BLaER1 treated with 17β-estradiol and CSF1 and Interleukin-3, amounts not matched to agents 10 nM and 100 nM (cell line): Measurements from ENCODE around the gene CHCHD6.

Experiments
- H3K27ac ChIP-seq, 11 experiments: shearing (Covaris generic); formaldehyde crosslinking; 2 replicates each; pipeline ENCODE4 v1.8.1; 2022
- H3K27me3 ChIP-seq, 11 experiments: shearing (Covaris generic); formaldehyde crosslinking; 2 replicates each; pipeline ENCODE4 v1.8.1; 2022
- H3K36me3 ChIP-seq, 11 experiments: shearing (Covaris generic); formaldehyde crosslinking; 2 replicates each; pipeline ENCODE4 v1.8.1; 2022
- H3K4me1 ChIP-seq, 10 experiments: shearing (Covaris generic); formaldehyde crosslinking; 2 replicates each; pipeline ENCODE4 v1.8.1; 2022
- H3K4me2 ChIP-seq, 11 experiments: shearing (Covaris generic); formaldehyde crosslinking; 2 replicates each; pipeline ENCODE4 v1.8.1; 2022
- H3K4me3 ChIP-seq, 10 experiments: shearing (Covaris generic); formaldehyde crosslinking; 2 replicates each; pipeline ENCODE4 v1.8.1; 2022
- H3K9ac ChIP-seq, 11 experiments: shearing (Covaris generic); formaldehyde crosslinking; 2 replicates each; pipeline ENCODE4 v1.8.1; 2022
- H3K9me3 ChIP-seq, 11 experiments: shearing (Covaris generic); formaldehyde crosslinking; replicated peaks in 1 of 11; 2 replicates each; pipeline ENCODE4 v1.8.1; 2022
- H4K20me1 ChIP-seq, 11 experiments: shearing (Covaris generic); formaldehyde crosslinking; 2 replicates each; pipeline ENCODE4 v1.8.1; 2022
- Cebpa-rat ChIP-seq, 11 experiments: shearing (Covaris generic); IDR thresholded peaks; 2 replicates each; pipeline ENCODE4 v1.8.1; 2022

Gene CHCHD6

DNA sequence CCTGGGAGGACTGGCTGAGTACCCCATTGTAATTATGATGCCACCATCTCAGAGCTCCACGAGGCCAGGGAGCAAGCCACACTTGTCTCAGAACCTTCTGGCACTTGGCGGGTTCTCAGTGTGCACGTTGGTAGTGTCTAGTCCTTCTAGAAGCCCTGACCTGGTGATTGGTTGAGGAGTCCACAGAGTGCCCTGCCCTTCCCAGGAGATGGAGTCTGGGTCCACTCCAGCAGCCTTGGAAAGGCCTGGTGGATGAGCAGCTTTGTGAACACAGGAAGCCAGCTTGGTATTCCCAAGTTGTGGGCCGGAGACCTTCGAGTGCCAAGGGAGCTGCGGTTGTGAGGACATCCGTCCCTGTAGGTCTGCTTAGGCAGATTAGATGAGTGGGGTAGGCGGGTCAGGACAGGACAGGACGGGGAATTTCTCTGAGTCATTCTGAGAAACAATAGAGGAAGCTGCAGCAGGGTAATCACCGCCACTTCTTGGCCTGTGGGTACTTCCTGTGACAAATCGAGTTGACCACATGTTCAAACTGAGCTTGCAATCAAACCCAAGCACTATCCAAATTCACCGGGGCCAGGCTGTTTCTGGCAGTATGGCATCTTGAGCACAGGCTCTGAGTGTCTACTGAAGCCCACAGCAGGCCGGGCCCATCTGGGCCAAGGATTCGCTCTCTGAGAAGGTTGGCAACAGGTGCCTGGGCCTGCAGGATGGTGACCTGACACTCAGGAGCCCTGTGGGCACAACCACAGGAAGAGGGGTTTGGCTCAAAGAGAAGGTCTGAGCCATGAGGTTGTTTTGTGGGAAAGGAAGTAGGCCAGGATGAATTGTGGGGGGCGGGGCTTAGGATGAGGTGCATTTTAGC is 207.4 kb downstream of the CHCHD6 start:
- peaks cover 0 to 10% (median 7%) of the 10 kb centered on the region in 11 experiments; a peak in 12 of 22 replicates for H3K36me3 ChIP-seq
- 0 out of 22 replicates have a peak, but pooled peaks cover 0 to 3% (median 0%) of the 10 kb centered on the region in 11 experiments for H3K9me3 ChIP-seq
- peak overlapping the region; percentile 53 to 91 (median 75) for H3K4me2 ChIP-seq
- H4K20me1 ChIP-seq, result peaks cover 14 to 100% (median 91%) of the 10 kb centered on the region in 11 experiments; a peak in 20 of 22 replicates
- peaks cover 8 to 96% (median 84%) of the 10 kb centered on the region in 11 experiments; a peak in 18 of 22 replicates for H3K27me3 ChIP-seq
- H3K4me1 ChIP-seq, result peaks cover 16 to 40% (median 23%) of the 10 kb centered on the region in 10 experiments
- peak overlapping the region in 1 of 10 experiments; percentile 11; a peak in 1 of 20 replicates for H3K4me3 ChIP-seq
- H3K9ac ChIP-seq, result no peak overlapping the region
- no peak for TF ChIP-seq Cebpa-rat (IDR thresholded peaks at IDR 0.05)
- H3K27ac ChIP-seq, result peak overlapping the region in 2 of 11 experiments; percentile 45 to 52; a peak in 3 of 22 replicates

GRCh38 chr3:126912027-126912422 is 208.0 kb downstream of the CHCHD6 start:
- Histone ChIP-seq H3K9ac (no peak overlapping the region), H3K27ac (peak overlapping the region in 2 of 11 experiments; percentile 45 to 52; a peak in 3 of 22 replicates), H3K4me3 (peak overlapping the region in 1 of 10 experiments; percentile 11; a peak in 1 of 20 replicates), H3K9me3 (0 out of 22 replicates have a peak, but pooled peaks cover 0 to 3% (median 0%) of the 10 kb centered on the region in 11 experiments), H3K36me3 (peaks cover 0 to 16% (median 11%) of the 10 kb centered on the region in 11 experiments; a peak in 14 of 22 replicates), H4K20me1 (peaks cover 14 to 100% (median 91%) of the 10 kb centered on the region in 11 experiments; a peak in 20 of 22 replicates), H3K4me2 (peak overlapping the region; percentile 53 to 91 (median 75)), H3K27me3 (peaks cover 8 to 96% (median 78%) of the 10 kb centered on the region in 11 experiments; a peak in 18 of 22 replicates), H3K4me1 (peaks cover 16 to 40% (median 23%) of the 10 kb centered on the region in 10 experiments)
- no peak for TF ChIP-seq Cebpa-rat (IDR thresholded peaks at IDR 0.05)

- Histone ChIP-seq H3K4me2 (peak overlapping the region; percentile 53 to 91 (median 75); a peak in 19 of 22 replicates), H3K27me3 (peaks cover 8 to 96% (median 79%) of the 10 kb centered on the region in 11 experiments; a peak in 18 of 22 replicates), H3K4me1 (peaks cover 16 to 40% (median 23%) of the 10 kb centered on the region in 10 experiments), H3K4me3 (no peak overlapping the region), H4K20me1 (peaks cover 12 to 100% (median 94%) of the 10 kb centered on the region in 11 experiments; a peak in 20 of 22 replicates), H3K36me3 (peaks cover 0 to 17% (median 11%) of the 10 kb centered on the region in 11 experiments; a peak in 14 of 22 replicates), H3K9ac (no peak overlapping the region), H3K9me3 (0 out of 22 replicates have a peak, but pooled peaks cover 0 to 3% (median 0%) of the 10 kb centered on the region in 11 experiments), H3K27ac (peak overlapping the region in 1 of 11 experiments; percentile 45; a peak in 1 of 22 replicates)
- TF ChIP-seq Cebpa-rat (IDR thresholded peaks at IDR 0.05), result no peak
Measured at GRCh38 chr3:126912491-126913195, 208.6 kb downstream of the CHCHD6 start.

DNA sequence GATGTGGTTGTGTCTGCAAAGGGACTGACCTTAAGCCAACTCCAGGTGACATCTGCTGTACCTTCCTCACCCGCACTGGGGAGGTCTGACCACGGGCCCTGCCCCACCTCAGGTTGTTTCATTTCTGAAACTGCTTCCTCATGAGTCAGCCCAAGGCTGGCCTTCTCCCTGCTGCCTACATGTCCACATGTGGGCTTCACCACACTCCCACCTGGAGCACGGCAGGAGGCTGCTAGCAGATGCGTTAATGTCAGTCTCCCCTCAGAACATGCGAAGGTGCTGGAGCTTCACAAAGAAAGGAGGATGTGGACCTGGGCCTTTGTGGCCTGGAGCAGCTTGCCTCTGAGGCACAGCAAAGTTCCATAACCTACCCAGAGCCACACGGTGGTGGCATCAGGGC is 209.5 kb downstream of the CHCHD6 start:
- Histone ChIP-seq H3K27ac (no peak overlapping the region), H3K27me3 (peaks cover 8 to 96% (median 75%) of the 10 kb centered on the region in 11 experiments; a peak in 18 of 22 replicates), H4K20me1 (peaks cover 10 to 95% (median 85%) of the 10 kb centered on the region in 11 experiments; a peak in 20 of 22 replicates), H3K4me3 (no peak overlapping the region), H3K4me2 (no peak overlapping the region; a peak in 2 of 22 replicates), H3K9ac (no peak overlapping the region), H3K4me1 (peaks cover 16 to 40% (median 23%) of the 10 kb centered on the region in 10 experiments), H3K36me3 (peaks cover 0 to 17% (median 11%) of the 10 kb centered on the region in 11 experiments; a peak in 14 of 22 replicates), H3K9me3 (0 out of 22 replicates have a peak, but pooled peaks cover 0 to 3% (median 0%) of the 10 kb centered on the region in 11 experiments)
- TF ChIP-seq Cebpa-rat (IDR thresholded peaks at IDR 0.05), result no peak

DNA sequence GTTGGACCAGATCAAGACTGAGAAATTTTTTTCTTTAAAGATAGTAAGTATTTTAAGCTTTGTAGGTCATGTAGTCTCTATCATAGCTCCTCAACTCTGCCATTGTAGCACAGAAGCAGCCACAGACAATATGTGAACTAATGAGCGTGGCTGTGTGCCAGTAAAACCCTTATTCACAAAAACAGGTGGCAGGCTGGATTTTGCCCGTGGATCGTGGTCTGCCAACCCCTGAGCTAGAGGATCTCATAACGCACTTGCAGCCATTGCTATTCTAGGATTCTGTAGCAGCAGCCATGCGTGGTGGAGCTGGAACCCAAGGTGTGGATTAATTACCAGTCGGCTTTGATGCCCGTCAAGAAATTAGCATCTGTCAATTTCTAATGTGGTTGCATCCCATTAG is 210.2 kb downstream of the CHCHD6 start:
- H3K4me2 ChIP-seq, result no peak overlapping the region
- no peak overlapping the region for H3K27ac ChIP-seq
- H3K36me3 ChIP-seq, result peaks cover 0 to 17% (median 11%) of the 10 kb centered on the region in 11 experiments; a peak in 14 of 22 replicates
- no peak overlapping the region for H3K9ac ChIP-seq
- H3K27me3 ChIP-seq, result peaks cover 8 to 93% (median 68%) of the 10 kb centered on the region in 11 experiments; a peak in 18 of 22 replicates
- H3K9me3 ChIP-seq, result peaks cover 0 to 5% (median under 1%) of the 10 kb centered on the region in 11 experiments; a peak in 13 of 22 replicates
- no peak for TF ChIP-seq Cebpa-rat (IDR thresholded peaks at IDR 0.05)
- H3K4me3 ChIP-seq, result no peak overlapping the region
- peaks cover 16 to 34% (median 19%) of the 10 kb centered on the region in 10 experiments for H3K4me1 ChIP-seq
- H4K20me1 ChIP-seq, result peaks cover 10 to 88% (median 78%) of the 10 kb centered on the region in 11 experiments; a peak in 20 of 22 replicates

- Histone ChIP-seq H3K4me2 (no peak overlapping the region), H3K27me3 (peaks cover 5 to 93% (median 60%) of the 10 kb centered on the region in 11 experiments; a peak in 18 of 22 replicates), H3K27ac (no peak overlapping the region), H3K9ac (no peak overlapping the region), H3K4me3 (no peak overlapping the region), H3K36me3 (peaks cover 0 to 17% (median 11%) of the 10 kb centered on the region in 11 experiments; a peak in 14 of 22 replicates), H3K9me3 (peaks cover 0 to 10% (median 9%) of the 10 kb centered on the region in 11 experiments; a peak in 19 of 22 replicates), H4K20me1 (peaks cover 10 to 80% (median 70%) of the 10 kb centered on the region in 11 experiments; a peak in 20 of 22 replicates), H3K4me1 (peaks cover 16 to 34% (median 19%) of the 10 kb centered on the region in 10 experiments)
- TF ChIP-seq Cebpa-rat (IDR thresholded peaks at IDR 0.05), result no peak
Measured at GRCh38 chr3:126915015-126915414, 211.0 kb downstream of the CHCHD6 start.

DNA sequence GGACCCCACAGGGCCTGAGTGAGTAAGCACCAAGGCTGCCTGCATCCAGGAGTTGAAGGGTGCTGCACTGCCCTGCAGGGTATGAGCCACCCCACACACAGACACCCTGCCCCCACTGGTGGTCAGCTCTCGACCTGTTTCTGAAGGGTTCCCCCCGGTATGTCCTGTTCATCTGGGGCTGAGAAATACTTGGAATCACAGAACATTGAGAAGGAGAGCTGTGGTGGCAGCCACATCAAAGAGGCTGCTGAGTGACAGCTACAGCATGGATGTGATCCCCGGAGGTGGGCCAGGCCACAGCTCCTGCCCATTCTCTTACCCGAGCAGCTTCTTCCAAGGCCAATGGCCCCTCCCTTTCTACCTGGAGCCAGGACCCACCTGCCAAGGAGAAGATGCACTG is 212.5 kb downstream of the CHCHD6 start:
- H3K4me2 ChIP-seq, result no peak overlapping the region
- TF ChIP-seq Cebpa-rat (IDR thresholded peaks at IDR 0.05), result no peak

More for the DNA sequence above, 212.5 kb downstream of the CHCHD6 start:
- Histone ChIP-seq H3K27ac (no peak overlapping the region), H3K4me1 (peaks cover 7 to 21% (median 11%) of the 10 kb centered on the region in 10 experiments), H3K9me3 (peaks cover 8 to 21% (median 17%) of the 10 kb centered on the region in 11 experiments; a peak in 21 of 22 replicates), H3K36me3 (peaks cover 0 to 27% (median 15%) of the 10 kb centered on the region in 11 experiments; a peak in 14 of 22 replicates), H4K20me1 (peaks cover 10 to 76% (median 57%) of the 10 kb centered on the region in 11 experiments; a peak in 20 of 22 replicates), H3K9ac (no peak overlapping the region), H3K4me3 (no peak overlapping the region), H3K27me3 (peaks cover 0 to 96% (median 49%) of the 10 kb centered on the region in 11 experiments; a peak in 14 of 22 replicates)
